H1 (cell line): ENCODE results near the gene PCDHGA7. TPM values are rescaled to one million over a fixed set of nuclear protein-coding genes. Genes with fewer than 3 reads are reported as not detected.

ENCODE experiments used
- CTCF ChIA-PET: fragments of 300-600 bp; sonication (Branson Sonifier 250); formaldehyde crosslinking; loops from one replicate; lab custom pipeline; 2021; ENCODE audit not compliant: partially characterized antibody; lab: Charles Lee
- POLR2A ChIA-PET: fragments of 300-600 bp; sonication (Branson Sonifier 250); formaldehyde crosslinking; loops from one replicate; lab custom pipeline; 2021; ENCODE audit warnings: inconsistent platforms; ENCODE audit not compliant: partially characterized antibody; lab: Charles Lee
- DNase-seq, 2 experiments: peaks; one replicate each; pipeline versions ENCODE4 v3.0.0 to v3.0.0-alpha.2; 2010 to 2022; ENCODE audit warnings: low spot score in 2 of 2, low read depth in 1 of 2, mixed read lengths in 1 of 2
- FAIRE-seq: peaks from 2 replicates; lab custom pipeline; 2011; peaks lifted over from hg19 to GRCh38; lab: Jason Lieb, UNC
- H2AFZ ChIP-seq: 2 replicates; pipeline ENCODE4 v1.8.1; 2012; ENCODE audit warnings: low read length, inconsistent platforms
- H2AK5ac ChIP-seq: 2 replicates; pipeline ENCODE4 v1.6.1; 2013; ENCODE audit warnings: low read depth, low read length
- H2BK120ac ChIP-seq: replicated peaks from 2 replicates; pipeline ENCODE3; 2013; ENCODE audit warnings: low read depth, low read length, inconsistent platforms
- H2BK12ac ChIP-seq: 2 replicates; pipeline ENCODE4 v1.6.1; 2013; ENCODE audit warnings: low read depth, low read length
- H2BK15ac ChIP-seq: 2 replicates; pipeline ENCODE4 v1.6.1; 2013; ENCODE audit warnings: low read length
- H2BK20ac ChIP-seq: 2 replicates; pipeline ENCODE4 v1.6.1; 2013; ENCODE audit warnings: low read length
- H2BK5ac ChIP-seq: 2 replicates; pipeline ENCODE4 v1.6.1; 2013; ENCODE audit warnings: low read depth, low read length
- H3K14ac ChIP-seq: 2 replicates; pipeline ENCODE4 v1.6.1; 2013; ENCODE audit warnings: inconsistent platforms; ENCODE audit not compliant: insufficient read length
- H3K18ac ChIP-seq: 2 replicates; pipeline ENCODE4 v1.6.1; 2013; ENCODE audit warnings: low read length; ENCODE audit errors: extremely low read depth
- H3K23ac ChIP-seq: 2 replicates; pipeline ENCODE4 v1.6.1; 2013; ENCODE audit warnings: inconsistent platforms; ENCODE audit not compliant: insufficient read length
- H3K23me2 ChIP-seq: 2 replicates; pipeline ENCODE4 v1.6.1; 2013; ENCODE audit warnings: low read depth, low read length
- H3K27ac ChIP-seq: 2 replicates; pipeline ENCODE4 v1.6.1; 2011; ENCODE audit warnings: low read depth, low read length, inconsistent platforms
- H3K27me3 ChIP-seq, 4 experiments: replicated peaks in 1 of 4; 1 replicate in 1 of 4; 2 replicates in 3 of 4; pipeline versions ENCODE4 v1.6.1 to v1.8.1; 2011 to 2013; ENCODE audit warnings: low read length in 3 of 4, mild to moderate bottlenecking in 3 of 4, inconsistent platforms in 2 of 4, mixed read lengths in 2 of 4, moderate library complexity in 1 of 4; ENCODE audit not compliant: control insufficient read depth in 3 of 4, insufficient read depth in 3 of 4; ENCODE audit errors: extremely low read depth in 1 of 4
- H3K36me3 ChIP-seq, 4 experiments: 2 replicates each; pipeline versions ENCODE4 v1.6.1 to v1.8.1; 2011 to 2013; ENCODE audit warnings: mild to moderate bottlenecking in 4 of 4, low read length in 3 of 4, moderate library complexity in 2 of 4, control low read depth in 1 of 4, inconsistent platforms in 1 of 4; ENCODE audit not compliant: insufficient read depth in 4 of 4, control insufficient read depth in 2 of 4
- H3K4ac ChIP-seq: replicated peaks from 2 replicates; pipeline ENCODE3; 2013; ENCODE audit warnings: low read length, low read depth, mixed read lengths, inconsistent platforms; ENCODE audit not compliant: insufficient read length
- H3K4me1 ChIP-seq, 4 experiments: replicated peaks in 1 of 4; 1 replicate in 1 of 4; 2 replicates in 3 of 4; pipeline versions ENCODE4 v1.6.1 to v1.8.1; 2011 to 2013; ENCODE audit warnings: low read length in 3 of 4, inconsistent platforms in 2 of 4, mixed read lengths in 1 of 4; ENCODE audit not compliant: insufficient read depth in 4 of 4, control insufficient read depth in 3 of 4
- H3K4me2 ChIP-seq, 2 experiments: 2 replicates each; pipeline versions ENCODE4 v1.6.1 to v1.8.1; 2011 to 2013; ENCODE audit warnings: low read depth in 2 of 2, low read length in 2 of 2, control low read depth in 1 of 2, inconsistent platforms in 1 of 2, mild to moderate bottlenecking in 1 of 2; ENCODE audit not compliant: insufficient read depth in 1 of 2
- H3K4me3 ChIP-seq, 4 experiments: fragments of 200-600, 300-600 bp in 1 of 4; sonication (generic), shearing (Covaris generic), sonication (Bioruptor Twin) in 1 of 4; 2 replicates each; pipeline versions ENCODE4 v1.5.1 to v1.8.1; 2011 to 2016; ENCODE audit warnings: low read length in 4 of 4, low read depth in 3 of 4, control low read depth in 2 of 4, inconsistent platforms in 2 of 4, mild to moderate bottlenecking in 2 of 4, mixed read lengths in 1 of 4, moderate library complexity in 1 of 4; ENCODE audit not compliant: insufficient read depth in 2 of 4; ENCODE audit errors: extremely low read depth in 1 of 4
- H3K56ac ChIP-seq: replicated peaks from 2 replicates; pipeline ENCODE3; 2013; ENCODE audit warnings: low read depth, mild to moderate bottlenecking, mixed read lengths, low read length, inconsistent platforms; ENCODE audit not compliant: insufficient read length
- H3K79me1 ChIP-seq: 2 replicates; pipeline ENCODE4 v1.6.1; 2013; ENCODE audit warnings: low read depth, low read length, control low read depth
- H3K79me2 ChIP-seq, 2 experiments: 2 replicates each; pipeline versions ENCODE4 v1.6.1 to v1.8.1; 2012 to 2013; ENCODE audit warnings: low read length in 2 of 2, mild to moderate bottlenecking in 2 of 2, inconsistent platforms in 1 of 2; ENCODE audit not compliant: insufficient read depth in 2 of 2, control insufficient read depth in 1 of 2
- H3K9ac ChIP-seq, 4 experiments: replicated peaks in 1 of 4; 1 replicate in 1 of 4; 2 replicates in 3 of 4; pipeline versions ENCODE4 v1.6.1 to v1.8.1; 2011 to 2013; ENCODE audit warnings: low read depth in 3 of 4, low read length in 3 of 4, control low read depth in 2 of 4, mild to moderate bottlenecking in 2 of 4, moderate library complexity in 2 of 4, inconsistent platforms in 1 of 4; ENCODE audit errors: extremely low read depth in 1 of 4
- H3K9me3 ChIP-seq, 2 experiments: 2 replicates each; pipeline versions ENCODE4 v1.6.1 to v1.8.1; 2012 to 2013; ENCODE audit warnings: mild to moderate bottlenecking in 2 of 2, moderate library complexity in 2 of 2, control low read depth in 1 of 2, inconsistent platforms in 1 of 2, low read depth in 1 of 2, low read length in 1 of 2, mixed read lengths in 1 of 2; ENCODE audit not compliant: insufficient read depth in 2 of 2
- H4K20me1 ChIP-seq, 2 experiments: replicated peaks in 1 of 2; 2 replicates each; pipeline versions ENCODE3 to v1.8.1; 2011 to 2013; ENCODE audit warnings: inconsistent platforms in 2 of 2, low read length in 2 of 2, mild to moderate bottlenecking in 1 of 2; ENCODE audit not compliant: insufficient read depth in 2 of 2, control insufficient read depth in 1 of 2
- H4K5ac ChIP-seq: 2 replicates; pipeline ENCODE4 v1.6.1; 2013; ENCODE audit warnings: low read length, low read depth, mixed read lengths, inconsistent platforms; ENCODE audit not compliant: insufficient read length
- H4K8ac ChIP-seq: 2 replicates; pipeline ENCODE4 v1.8.0; 2013; ENCODE audit warnings: mild to moderate bottlenecking, moderate library complexity, low read length, inconsistent platforms; ENCODE audit not compliant: insufficient read depth; ENCODE audit errors: extremely low read depth
- H4K91ac ChIP-seq: replicated peaks from 2 replicates; pipeline ENCODE3; 2013; ENCODE audit warnings: low read length, mixed read lengths, inconsistent platforms; ENCODE audit not compliant: insufficient read length
- ATF3 ChIP-seq: IDR thresholded peaks from 2 replicates; pipeline ENCODE4 v1.6.1; 2011; ENCODE audit warnings: low read depth, mild to moderate bottlenecking, low read length; ENCODE audit not compliant: insufficient read depth
- CTBP2 ChIP-seq: IDR thresholded peaks from 2 replicates; pipeline ENCODE4 v1.7.0; 2011; ENCODE audit warnings: borderline replicate concordance, mild to moderate bottlenecking, moderate library complexity, mixed read lengths, low read length; ENCODE audit not compliant: insufficient read depth, insufficient read length
- EGR1 ChIP-seq: IDR thresholded peaks from 2 replicates; pipeline ENCODE4 v1.6.1; 2011; ENCODE audit warnings: low read depth, low read length, borderline replicate concordance
- RNF2 ChIP-seq: fragments of 200-900, 300-1000 bp; sonication (generic); IDR thresholded peaks from 2 replicates; pipeline ENCODE4 v1.7.1; 2016; ENCODE audit warnings: borderline replicate concordance, low read depth, mild to moderate bottlenecking, antibody characterized with exemption, low read length; ENCODE audit not compliant: poor library complexity, severe bottlenecking; ENCODE audit errors: missing control alignments
- SRF ChIP-seq: IDR thresholded peaks from 2 replicates; pipeline ENCODE4 v1.6.1; 2011; ENCODE audit warnings: mild to moderate bottlenecking, low read depth, low read length, moderate library complexity
- TAF1 ChIP-seq: IDR thresholded peaks from 2 replicates; pipeline ENCODE4 v1.6.1; 2011; ENCODE audit warnings: mild to moderate bottlenecking, low read depth, low read length
- TCF12 ChIP-seq: IDR thresholded peaks from 2 replicates; pipeline ENCODE4 v1.6.1; 2011; ENCODE audit warnings: low read depth, mild to moderate bottlenecking, low read length
- WGBS, 2 experiments: shearing (Covaris generic) in 1 of 2; methylation state at CpG; one replicate each; pipeline versions ENCODE4 v1.1.6 to v1.1.7; 2013 to 2015; ENCODE audit warnings: low lambda C conversion rate in 2 of 2, mixed read lengths in 2 of 2, inconsistent platforms in 1 of 2, low coverage in 1 of 2, missing lambda C conversion rate in 1 of 2; ENCODE audit not compliant: insufficient replicate concordance in 2 of 2, insufficient coverage in 1 of 2, insufficient read length in 1 of 2; ENCODE audit errors: extremely low coverage in 1 of 2, missing lambda C conversion rate in 1 of 2; 5-methylcytosine and 5-hydroxymethylcytosine counted together
- polyA plus RNA-seq, 7 experiments: library from polyadenylated mRNA; depleted of rRNA in 3 of 7; stranded (reverse) in 5 of 7; unstranded in 2 of 7; fragments of >200 nt in 5 of 7; fragments of 200-250 nt in 2 of 7; gene quantifications; 1 replicate in 5 of 7; 2 replicates in 1 of 7; 4 replicates in 1 of 7; pipeline versions ENCODE4 v1.2.1 to v1.2.3, GENCODE V29; 2011 to 2013; ENCODE audit warnings: missing spikeins in 2 of 7, mixed read lengths in 2 of 7
- total RNA-seq: library from RNA; stranded (reverse); fragmentation: NEBNext Ultra II Directional; extraction: Animal tissue kit (Norgen Biotek cat#: 25700); gene quantifications from 2 replicates; pipeline ENCODE4 v1.2.1, GENCODE V29; 2021

The PCDHGA7 gene
- total and polyA plus RNA-seq, 2 of the 8 experiments (the other 6 are each of a cell fraction or from before 2014, with no cell fraction given) = 0.39 to 1.1 TPM

DNA sequence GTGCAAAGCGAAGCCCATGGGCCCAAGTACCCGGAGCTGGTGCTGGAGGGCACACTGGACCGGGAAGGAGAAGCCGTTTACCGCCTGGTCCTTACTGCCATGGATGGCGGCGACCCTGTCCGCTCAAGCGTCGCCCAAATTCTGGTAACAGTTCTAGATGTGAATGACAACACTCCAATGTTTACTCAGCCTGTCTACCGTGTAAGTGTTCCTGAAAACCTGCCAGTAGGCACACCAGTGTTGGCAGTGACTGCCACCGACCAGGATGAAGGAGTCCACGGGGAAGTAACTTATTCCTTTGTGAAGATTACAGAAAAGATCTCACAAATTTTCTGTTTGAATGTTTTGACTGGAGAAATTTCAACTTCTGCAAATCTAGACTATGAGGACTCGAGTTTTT lies 7.9 kb upstream of the PCDHGA7 start:
- Histone ChIP-seq H2BK15ac (no peak overlapping the region), H3K27me3 (no peaks in the 10 kb centered on the region), H2BK5ac (no peak overlapping the region), H3K79me2 (no peaks in the 10 kb centered on the region), H4K91ac (no peak overlapping the region), H3K4ac (no peak overlapping the region), H3K36me3 (peaks cover 0 to 3% (median 0%) of the 10 kb centered on the region in 4 experiments; a peak in 2 of 8 replicates), H4K20me1 (no peaks in the 10 kb centered on the region), H3K14ac (no peak overlapping the region), H4K8ac (no peak overlapping the region), H3K4me1 (no peaks in the 10 kb centered on the region), H3K18ac (no peak overlapping the region), H2BK120ac (no peak overlapping the region), H3K23ac (no peak overlapping the region), H2AK5ac (no peak overlapping the region), H2BK12ac (no peak overlapping the region), H3K23me2 (no peaks in the 10 kb centered on the region), H3K56ac (no peak overlapping the region), H2AFZ (no peak overlapping the region), H3K79me1 (no peaks in the 10 kb centered on the region), H2BK20ac (no peak overlapping the region), H3K9ac (no peak overlapping the region), H3K4me3 (no peak overlapping the region), H4K5ac (no peak overlapping the region), H3K9me3 (peaks cover 36 to 51% of the 10 kb centered on the region in 2 experiments; a peak in 3 of 4 replicates), H3K4me2 (no peak overlapping the region), H3K27ac (no peak overlapping the region)
- CTCF ChIA-PET = interaction anchor here (0.7 to 2.9 kb wide), 17 partner anchors 10 to 183 kb away, joined by 3 to 11 read pairs (median 4); partner anchors contain the start of genes PCDHGA10, PCDHGA5, PCDHGB2 and PCDHGB4
- no peak for TF ChIP-seq SRF
- TF ChIP-seq TCF12 = no peak
- TF ChIP-seq ATF3 = no peak
- no peak for TF ChIP-seq TAF1
- no peak for TF ChIP-seq EGR1
- no peak for TF ChIP-seq CTBP2
- TF ChIP-seq RNF2 = no peak
- POLR2A ChIA-PET = interaction anchor here (1.3 kb wide), 1 partner anchor 16 kb away, joined by 3 read pairs; no protein-coding TSS in a partner anchor
- FAIRE-seq = no peak
- WGBS, 2 experiments = 93% methylated on average over 14 of the region's 14 CpGs; no CpG with 5 or more reads in 1 of the 2 experiments
- DNase-seq = no peak
